ENCODE results near the gene SLC66A2.

Gene SLC66A2

DNA sequence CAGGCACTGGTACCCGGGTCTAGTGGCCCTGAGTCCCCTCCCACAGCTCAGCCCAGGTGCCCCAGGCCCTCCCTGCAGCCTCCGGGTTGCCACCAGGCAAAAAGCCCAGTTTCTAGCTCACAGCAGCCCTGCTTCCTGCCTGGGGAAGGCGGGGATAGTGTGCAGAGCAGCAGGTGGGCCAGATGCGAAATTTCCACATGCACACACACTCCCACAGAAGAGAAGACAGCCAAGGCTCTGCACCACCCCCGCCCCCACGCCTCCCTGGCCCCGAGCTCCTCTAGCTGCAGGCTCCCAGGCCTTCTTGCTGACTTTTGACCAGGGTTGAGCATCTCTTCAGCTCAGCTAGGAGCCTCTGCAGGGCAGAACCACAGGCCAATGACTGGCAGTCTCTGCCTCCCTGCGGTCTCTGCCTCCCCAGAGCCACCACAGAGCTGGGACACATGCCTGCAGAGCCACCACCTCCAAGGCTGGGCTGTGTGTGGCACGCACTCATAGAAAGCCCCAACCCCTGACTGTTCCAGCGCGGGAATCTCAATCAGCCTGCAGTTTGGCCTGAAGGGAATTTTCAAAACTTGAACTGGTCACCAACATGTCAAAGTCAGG is 7.2 kb downstream of the SLC66A2 start:
- TF ChIP-seq, protein P1, sequence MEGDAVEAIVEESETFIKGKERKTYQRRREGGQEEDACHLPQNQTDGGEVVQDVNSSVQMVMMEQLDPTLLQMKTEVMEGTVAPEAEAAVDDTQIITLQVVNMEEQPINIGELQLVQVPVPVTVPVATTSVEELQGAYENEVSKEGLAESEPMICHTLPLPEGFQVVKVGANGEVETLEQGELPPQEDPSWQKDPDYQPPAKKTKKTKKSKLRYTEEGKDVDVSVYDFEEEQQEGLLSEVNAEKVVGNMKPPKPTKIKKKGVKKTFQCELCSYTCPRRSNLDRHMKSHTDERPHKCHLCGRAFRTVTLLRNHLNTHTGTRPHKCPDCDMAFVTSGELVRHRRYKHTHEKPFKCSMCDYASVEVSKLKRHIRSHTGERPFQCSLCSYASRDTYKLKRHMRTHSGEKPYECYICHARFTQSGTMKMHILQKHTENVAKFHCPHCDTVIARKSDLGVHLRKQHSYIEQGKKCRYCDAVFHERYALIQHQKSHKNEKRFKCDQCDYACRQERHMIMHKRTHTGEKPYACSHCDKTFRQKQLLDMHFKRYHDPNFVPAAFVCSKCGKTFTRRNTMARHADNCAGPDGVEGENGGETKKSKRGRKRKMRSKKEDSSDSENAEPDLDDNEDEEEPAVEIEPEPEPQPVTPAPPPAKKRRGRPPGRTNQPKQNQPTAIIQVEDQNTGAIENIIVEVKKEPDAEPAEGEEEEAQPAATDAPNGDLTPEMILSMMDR (IDR thresholded peaks at IDR 0.05; ENCODE audit: low read depth, low read length) = no peak
- no peak overlapping the region for H3K4me3 ChIP-seq (ENCODE audit: low read depth, low read length)

DNA sequence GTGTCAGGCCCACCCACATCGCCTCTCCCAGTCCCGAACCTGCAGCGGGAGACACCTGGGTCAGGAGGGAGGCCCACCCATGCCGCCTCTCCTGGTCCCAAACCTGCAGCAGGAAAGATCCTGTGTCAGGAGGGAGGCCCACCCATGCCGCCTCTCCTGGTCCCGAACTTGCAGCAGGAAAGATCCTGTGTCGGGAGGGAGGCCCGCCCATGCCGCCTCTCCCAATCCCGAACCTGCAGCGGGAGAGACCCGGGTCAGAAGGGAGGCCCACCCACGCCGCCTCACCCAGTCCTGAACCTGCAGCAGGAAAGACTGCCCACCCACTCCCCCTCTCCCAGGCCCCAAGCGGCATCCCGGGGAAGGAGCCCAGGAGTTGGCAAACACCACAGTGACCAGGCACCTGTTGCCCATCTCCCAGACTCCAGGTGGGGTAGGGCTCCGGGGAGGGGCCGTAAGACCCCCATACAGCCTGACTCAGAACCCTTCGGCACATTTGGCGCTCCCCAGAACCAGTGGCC is 7.8 kb downstream of the SLC66A2 start:
- TF ChIP-seq, protein P1 (IDR thresholded peaks at IDR 0.05; ENCODE audit: low read depth, low read length) = no peak
- no peak overlapping the region for H3K4me3 ChIP-seq (ENCODE audit: low read depth, low read length)

DNA sequence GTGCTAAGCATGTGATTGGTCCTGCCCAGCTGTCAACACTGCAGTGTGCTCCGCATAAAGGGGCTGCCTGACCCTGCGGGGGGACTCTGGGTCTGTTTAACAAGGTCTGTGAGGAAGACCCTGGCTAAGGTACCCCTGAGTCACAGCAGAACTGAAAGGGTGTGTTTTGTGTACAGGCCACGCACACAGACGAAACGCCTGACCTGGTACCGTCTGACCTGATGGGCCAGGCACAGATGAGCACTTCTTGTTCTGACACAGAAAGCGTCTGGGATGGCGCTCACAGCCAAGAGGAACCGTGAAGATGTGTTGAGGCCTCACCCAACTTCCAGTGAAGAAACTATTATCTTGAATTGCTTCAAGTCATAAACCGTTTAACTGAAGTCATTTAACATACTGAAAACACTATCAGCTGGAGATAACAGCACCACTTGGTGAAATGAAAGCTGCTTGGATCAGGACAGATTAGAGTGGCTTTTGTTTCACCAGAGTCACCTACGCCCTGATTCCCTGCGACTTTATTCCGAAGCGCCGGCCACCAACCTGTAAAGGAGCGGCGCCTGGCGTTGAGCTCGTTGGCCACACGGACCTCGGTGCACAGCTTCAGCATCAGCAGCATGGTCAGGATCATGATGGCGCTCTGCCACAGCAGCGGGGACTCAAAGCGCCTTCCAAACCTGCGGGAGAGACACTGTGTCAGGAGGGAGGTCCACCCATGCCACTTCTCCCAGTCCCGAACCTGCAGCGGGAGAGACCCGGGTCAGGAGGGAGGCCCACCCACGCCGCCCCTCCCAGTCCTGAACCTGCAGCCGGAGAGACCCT is 8.5 kb downstream of the SLC66A2 start:
- TF ChIP-seq, protein P1 (IDR thresholded peaks at IDR 0.05; ENCODE audit: low read depth, low read length) = no peak
- no peak overlapping the region for H3K4me3 ChIP-seq (ENCODE audit: low read depth, low read length)

DNA sequence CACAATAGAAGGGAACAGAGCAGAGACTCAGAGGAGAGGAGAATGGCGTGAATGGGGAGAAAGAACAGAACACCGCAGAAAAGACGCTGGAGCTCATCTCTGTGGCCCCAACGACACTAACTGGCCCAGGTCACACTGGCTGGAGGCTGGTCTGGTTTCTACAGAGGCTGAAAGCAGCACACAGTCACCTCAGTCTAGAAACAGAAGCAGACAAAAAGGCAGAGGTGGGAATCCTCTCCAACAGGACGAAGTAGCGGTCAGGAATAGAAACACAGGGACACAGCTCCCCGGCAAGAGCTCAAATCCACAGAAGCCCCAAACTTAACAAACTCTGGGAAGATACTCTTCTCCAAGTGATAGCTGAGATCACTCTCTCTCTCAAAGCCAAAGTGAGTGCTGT is 9.2 kb downstream of the SLC66A2 start:
- TF ChIP-seq, protein P1 (IDR thresholded peaks at IDR 0.05; ENCODE audit: low read depth, low read length) = no peak
- H3K4me3 ChIP-seq (ENCODE audit: low read depth, low read length) = no peak overlapping the region

DNA sequence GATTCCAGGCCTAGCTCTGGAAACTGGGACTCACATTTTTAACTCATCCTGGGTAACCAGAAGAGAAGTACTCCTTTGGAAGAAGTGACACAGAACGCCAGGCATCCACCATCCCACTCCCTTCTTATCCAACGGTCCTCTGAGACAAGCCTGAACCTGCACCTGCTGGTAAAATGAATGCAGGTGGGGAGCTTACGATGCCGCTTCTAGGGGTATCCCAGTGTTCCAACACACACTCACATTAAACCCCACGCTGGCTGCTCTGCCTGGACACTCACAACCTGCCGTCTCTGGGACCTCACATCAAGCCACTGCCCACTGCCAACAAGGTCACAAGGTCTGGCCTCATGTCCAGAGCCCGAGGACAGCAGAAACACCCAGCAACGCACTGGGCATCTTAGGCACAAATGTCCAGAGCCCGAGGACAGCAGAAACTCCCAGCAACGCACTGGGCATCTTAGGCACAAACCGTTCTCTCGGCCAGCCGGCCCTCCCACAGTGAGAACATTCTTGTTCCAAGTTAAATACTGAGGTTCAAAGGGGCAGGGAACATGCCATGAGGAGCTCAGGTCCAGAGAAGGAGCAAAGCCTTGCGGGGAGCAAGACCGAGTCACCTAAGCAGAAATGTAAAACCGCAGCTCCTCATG is 9.9 kb downstream of the SLC66A2 start:
- H3K4me3 ChIP-seq (ENCODE audit: low read depth, low read length) = no peak overlapping the region
- TF ChIP-seq, protein P1 (IDR thresholded peaks at IDR 0.05; ENCODE audit: low read depth, low read length) = no peak

DNA sequence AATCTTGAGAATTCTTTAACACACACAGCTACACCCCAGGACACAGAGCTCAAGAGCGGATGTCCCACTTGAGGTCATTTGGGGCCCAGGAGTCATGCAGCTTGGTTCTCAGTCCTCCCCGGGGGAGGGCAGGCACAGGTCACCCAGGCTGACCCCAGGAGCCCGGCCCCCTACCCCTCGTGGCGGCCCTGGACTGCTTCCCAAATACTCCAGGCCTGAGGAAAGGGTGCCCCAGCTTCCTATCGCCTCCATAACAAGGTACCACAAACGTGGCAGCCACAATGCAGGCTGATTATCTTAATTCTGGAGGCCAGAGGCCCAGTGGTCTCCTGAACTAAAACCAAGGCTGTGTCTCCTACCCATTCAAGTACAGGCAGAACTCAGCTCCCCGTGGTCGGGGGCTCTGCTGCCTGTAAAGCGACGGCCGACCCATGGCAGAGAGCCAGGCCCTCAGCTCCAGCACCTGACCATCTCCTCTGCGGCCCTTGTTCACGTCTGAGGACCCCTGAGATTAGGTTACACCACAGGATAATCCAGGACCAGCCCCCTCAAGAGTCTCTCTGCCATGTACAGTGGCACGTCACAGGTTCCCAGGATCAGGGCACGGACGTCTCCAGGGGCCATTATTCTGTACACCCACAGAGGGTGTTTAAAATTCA is 10.5 kb downstream of the SLC66A2 start:
- H3K4me3 ChIP-seq (ENCODE audit: low read depth, low read length) = no peak overlapping the region
- TF ChIP-seq, protein P1 (IDR thresholded peaks at IDR 0.05; ENCODE audit: low read depth, low read length) = no peak
